DMS 273 treated with DMSO at 0.1 percent for 48 hours (cell line): ENCODE measurements around the gene CAB39L.
"Not testable (repeated sequence)": the region's sequence is repeated elsewhere in the genome, so short reads cannot be mapped to it uniquely, and the experiment has no call there.

ENCODE experiments used
- DNase-seq: peaks from one replicate; lab custom pipeline; 2025; lab: John Stamatoyannopoulos, UW

CAB39L gene

GRCh38 chr13:49308097-49308875, 135.6 kb downstream of the CAB39L start:
- no peak for DNase-seq

- no peak for DNase-seq
Observed at GRCh38 chr13:49307365-49307764, 136.5 kb downstream of the CAB39L start.

- no peak for DNase-seq
Observed at GRCh38 chr13:49305792-49306425, 138.0 kb downstream of the CAB39L start.

- no peak for DNase-seq
Observed at GRCh38 chr13:49304763-49305700, 138.8 kb downstream of the CAB39L start.

GRCh38 chr13:49304356-49304755, 139.5 kb downstream of the CAB39L start:
- no peak for DNase-seq

GRCh38 chr13:49303533-49304252, 140.2 kb downstream of the CAB39L start:
- no peak for DNase-seq

GRCh38 chr13:49302817-49303216, 141.0 kb downstream of the CAB39L start:
- DNase-seq = no peak

GRCh38 chr13:49302222-49302621, 141.6 kb downstream of the CAB39L start:
- no peak for DNase-seq

GRCh38 chr13:49300739-49301589, 142.9 kb downstream of the CAB39L start:
- DNase-seq = peak; percentile 24

GRCh38 chr13:49300276-49300675, 143.6 kb downstream of the CAB39L start:
- DNase-seq = no peak

- DNase-seq = no peak
Observed at GRCh38 chr13:49298903-49299605, 144.8 kb downstream of the CAB39L start.

GRCh38 chr13:49298416-49298815, 145.4 kb downstream of the CAB39L start:
- no peak for DNase-seq

GRCh38 chr13:49297338-49297737, 146.5 kb downstream of the CAB39L start:
- no peak for DNase-seq

- no peak for DNase-seq
Observed at GRCh38 chr13:49296659-49297058, 147.2 kb downstream of the CAB39L start.

GRCh38 chr13:49295244-49295643, 148.6 kb downstream of the CAB39L start:
- no peak for DNase-seq

- not testable (repeated sequence) for DNase-seq
Observed at GRCh38 chr13:49294723-49295122, 149.1 kb downstream of the CAB39L start.

GRCh38 chr13:49292742-49293486, 150.9 kb downstream of the CAB39L start:
- no peak for DNase-seq

GRCh38 chr13:49288458-49288857, 155.4 kb downstream of the CAB39L start:
- DNase-seq = no peak

GRCh38 chr13:49287995-49288394, 155.9 kb downstream of the CAB39L start:
- no peak for DNase-seq
